Fibroblast of the aortic adventitia (primary cell): ENCODE measurements around the gene RNH1. TPM values are rescaled to one million over a fixed set of nuclear protein-coding genes. Genes with fewer than 3 reads are reported as not detected.

Source experiments
- DNase-seq: peaks from one replicate; pipeline ENCODE4 v3.0.0-alpha.2; 2010; ENCODE audit warnings: low read depth
- H3K4me3 ChIP-seq: 2 replicates; pipeline ENCODE4 v1.5.1; 2011; ENCODE audit warnings: low read depth, mild to moderate bottlenecking, control low read depth, low read length, moderate library complexity
- CTCF ChIP-seq: IDR thresholded peaks from 2 replicates; pipeline ENCODE4 v1.5.1; 2011; ENCODE audit warnings: mild to moderate bottlenecking, low read length, control low read depth, inconsistent platforms; ENCODE audit not compliant: insufficient read depth
- total RNA-seq: library from RNA; depleted of rRNA; stranded (reverse); fragments of >200 nt; gene quantifications from 2 replicates; pipeline ENCODE4 v1.2.3, GENCODE V29; 2012; ENCODE audit warnings: low replicate concordance

The RNH1 gene
- total RNA-seq, 1 donor, result 436 TPM

DNA sequence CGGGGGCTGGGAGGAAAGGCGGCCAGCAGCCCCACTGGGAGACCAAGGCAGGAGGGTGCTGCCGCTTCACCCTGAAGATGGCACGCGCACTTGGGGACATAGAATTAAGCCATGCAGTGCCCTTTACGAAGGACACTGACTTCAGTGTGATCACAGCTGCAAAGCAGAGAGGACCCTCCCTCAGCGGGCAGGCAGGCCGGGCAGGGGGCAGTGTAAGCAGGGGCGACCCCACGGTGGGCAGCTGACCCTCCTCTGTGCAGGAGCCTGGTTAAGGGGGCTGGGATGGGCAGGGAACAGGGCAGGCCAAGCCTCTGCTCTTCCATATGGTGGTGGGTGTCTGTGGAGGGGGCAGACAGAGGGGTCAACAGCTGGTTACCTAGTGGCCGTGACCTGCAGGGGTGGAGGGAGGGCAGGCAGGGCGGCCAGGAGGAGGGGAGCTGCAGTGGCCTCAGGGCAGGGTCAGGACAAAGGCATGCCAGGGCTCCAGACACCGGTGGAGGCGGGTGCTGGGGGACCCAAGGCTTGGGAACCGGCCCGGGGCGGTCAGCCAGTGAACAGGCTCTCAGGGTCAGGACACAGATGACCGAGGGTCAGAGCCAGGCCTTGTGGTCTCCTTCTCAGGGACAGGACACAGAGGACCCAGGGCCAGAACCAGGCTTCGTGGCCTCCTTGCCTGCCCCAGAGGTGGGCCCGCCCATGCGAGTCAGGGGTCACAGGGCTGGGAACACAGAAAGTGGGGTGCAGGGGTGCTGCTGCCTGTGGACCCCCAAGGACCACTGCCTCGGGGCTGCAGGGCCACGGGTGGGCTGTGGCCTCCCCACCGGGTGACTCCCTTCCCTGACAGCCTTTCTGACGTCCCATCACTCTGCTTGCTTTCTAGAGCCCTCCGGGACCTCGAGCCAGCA lies 46.3 kb upstream of the RNH1 start:
- TF ChIP-seq CTCF, result no peak
- H3K4me3 ChIP-seq, result no peak overlapping the region
- no peak for DNase-seq

- no peak for TF ChIP-seq CTCF
- H3K4me3 ChIP-seq, result no peak overlapping the region
- no peak for DNase-seq
Observed at GRCh38 chr11:551596-551995, 44.6 kb upstream of the RNH1 start.

GRCh38 chr11:551131-551530 lies 44.1 kb upstream of the RNH1 start:
- TF ChIP-seq CTCF, result no peak
- DNase-seq, result no peak
- H3K4me3 ChIP-seq, result no peak overlapping the region

GRCh38 chr11:550746-551085 lies 43.7 kb upstream of the RNH1 start:
- no peak for DNase-seq
- H3K4me3 ChIP-seq, result no peak overlapping the region
- no peak for TF ChIP-seq CTCF

DNA sequence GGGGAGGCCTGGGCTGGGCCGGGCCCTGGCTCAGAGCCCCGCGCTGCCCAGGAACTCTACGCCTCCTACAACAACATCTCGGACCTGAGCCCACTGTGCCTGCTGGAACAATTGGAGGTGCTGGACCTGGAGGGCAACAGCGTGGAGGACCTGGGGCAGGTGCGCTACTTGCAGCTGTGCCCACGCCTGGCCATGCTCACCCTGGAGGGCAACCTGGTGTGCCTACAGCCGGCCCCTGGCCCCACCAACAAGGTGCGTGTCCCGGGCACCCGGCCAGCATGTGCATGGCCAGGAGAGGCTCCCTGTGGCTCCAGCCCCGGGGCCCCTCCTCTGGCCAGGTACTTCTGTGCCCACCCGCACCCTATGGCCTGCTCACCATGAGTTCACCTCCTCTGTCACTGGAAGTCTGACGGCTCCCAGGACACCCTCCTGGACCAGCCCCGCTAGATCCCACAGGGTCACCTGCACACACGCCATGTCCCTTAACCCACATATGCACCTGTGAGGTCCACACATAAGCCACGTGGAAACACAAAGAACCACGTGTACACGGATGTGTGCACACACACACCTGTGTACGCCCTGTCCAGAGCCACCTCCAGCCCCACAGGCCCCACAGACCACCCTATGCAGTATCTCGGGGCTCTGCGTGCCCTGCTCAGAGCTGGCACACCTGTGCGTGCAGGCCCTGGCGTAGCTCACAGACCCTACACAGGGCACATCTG lies 43.1 kb upstream of the RNH1 start:
- DNase-seq, result no peak
- H3K4me3 ChIP-seq, result no peak overlapping the region
- TF ChIP-seq CTCF, result no peak

- DNase-seq, result no peak
- H3K4me3 ChIP-seq, result no peak overlapping the region
- no peak for TF ChIP-seq CTCF
Observed at GRCh38 chr11:548700-549603, 41.9 kb upstream of the RNH1 start.
